SU-DHL-6 (cell line): Measurements from ENCODE around the gene ADPGK.

Experiments used
- EZH2phosphoT487 ChIP-seq: fragments of 200-600 bp; sonication (generic), shearing (Covaris generic); conservative IDR thresholded peaks from 2 replicates; pipeline ENCODE4 v1.6.1; 2018; ENCODE audit warnings: mild to moderate bottlenecking, antibody characterized with exemption, low read length, moderate library complexity, mixed read lengths
- TF ChIP-seq, protein P1 (sequence below): fragments of 200-600 bp; sonication (generic); IDR thresholded peaks from one replicate; pipeline ENCODE4 v1.5.1; 2017; ENCODE audit warnings: antibody characterized with exemption, mild to moderate bottlenecking, low read length, moderate library complexity; ENCODE audit not compliant: insufficient read depth, poor library complexity, severe bottlenecking

DNA sequence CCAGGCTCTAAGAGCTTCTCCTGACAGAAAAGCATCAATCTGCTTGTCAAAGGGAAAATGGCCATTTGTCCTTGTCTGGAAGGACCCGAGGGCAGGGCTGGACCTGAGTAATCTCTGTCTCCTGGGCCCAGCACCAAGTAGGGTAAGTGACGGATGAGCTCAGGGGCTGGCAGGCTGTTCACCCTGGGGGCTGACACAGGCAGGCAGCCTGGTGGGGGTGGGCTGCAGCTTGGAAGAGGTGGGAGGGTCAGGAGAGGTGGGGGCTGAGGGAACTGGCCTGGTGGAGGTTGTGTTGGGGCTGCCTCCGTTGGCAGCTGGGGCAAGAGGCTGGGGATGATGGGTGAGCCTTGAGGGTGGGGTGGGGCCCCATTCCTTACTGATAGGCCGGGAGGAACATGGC, 42.3 kb upstream of the ADPGK start:
- TF ChIP-seq, protein P1, sequence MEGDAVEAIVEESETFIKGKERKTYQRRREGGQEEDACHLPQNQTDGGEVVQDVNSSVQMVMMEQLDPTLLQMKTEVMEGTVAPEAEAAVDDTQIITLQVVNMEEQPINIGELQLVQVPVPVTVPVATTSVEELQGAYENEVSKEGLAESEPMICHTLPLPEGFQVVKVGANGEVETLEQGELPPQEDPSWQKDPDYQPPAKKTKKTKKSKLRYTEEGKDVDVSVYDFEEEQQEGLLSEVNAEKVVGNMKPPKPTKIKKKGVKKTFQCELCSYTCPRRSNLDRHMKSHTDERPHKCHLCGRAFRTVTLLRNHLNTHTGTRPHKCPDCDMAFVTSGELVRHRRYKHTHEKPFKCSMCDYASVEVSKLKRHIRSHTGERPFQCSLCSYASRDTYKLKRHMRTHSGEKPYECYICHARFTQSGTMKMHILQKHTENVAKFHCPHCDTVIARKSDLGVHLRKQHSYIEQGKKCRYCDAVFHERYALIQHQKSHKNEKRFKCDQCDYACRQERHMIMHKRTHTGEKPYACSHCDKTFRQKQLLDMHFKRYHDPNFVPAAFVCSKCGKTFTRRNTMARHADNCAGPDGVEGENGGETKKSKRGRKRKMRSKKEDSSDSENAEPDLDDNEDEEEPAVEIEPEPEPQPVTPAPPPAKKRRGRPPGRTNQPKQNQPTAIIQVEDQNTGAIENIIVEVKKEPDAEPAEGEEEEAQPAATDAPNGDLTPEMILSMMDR = no peak
- no peak for TF ChIP-seq EZH2phosphoT487
